Left lung (tissue), 10 donors: Measurements from ENCODE around the gene CABP4. TPM values are rescaled to one million over a fixed set of nuclear protein-coding genes. Genes with fewer than 3 reads are reported as not detected.
"Not testable (repeated sequence)": the region's sequence is repeated elsewhere in the genome, so short reads cannot be mapped to it uniquely, and the experiment has no call there.

Source experiments
- ATAC-seq: fragments of 200-7000 bp; cut with Tn5 transposase; one replicate; pipeline ENCODE4 v1.9.1; 2020; ENCODE audit warnings: moderate library complexity
- DNase-seq, 4 donors: peaks; one replicate each; pipeline ENCODE4 v3.0.0-alpha.2; 2013 to 2020
- H3K27ac ChIP-seq, 2 donors: fragments of 200-600 bp; sonication (generic) in 1 of 2; one replicate each; pipeline versions ENCODE4 v1.5.0 to v1.8.0; 2020 to 2021
- H3K27me3 ChIP-seq, 2 donors: fragments of 200-600 bp; sonication (generic) in 1 of 2; one replicate each; pipeline versions ENCODE4 v1.5.0 to v1.8.0; 2020 to 2021
- H3K36me3 ChIP-seq, 2 donors: fragments of 200-600 bp; sonication (generic) in 1 of 2; one replicate each; pipeline versions ENCODE4 v1.5.0 to v1.8.0; 2020 to 2021
- H3K4me1 ChIP-seq, 2 donors: fragments of 200-600 bp; one replicate each; pipeline ENCODE4 v1.8.0; 2021
- H3K4me3 ChIP-seq, 2 donors: fragments of 200-600 bp; sonication (generic) in 1 of 2; one replicate each; pipeline versions ENCODE4 v1.5.0 to v1.8.0; 2020 to 2021; ENCODE audit warnings: mild to moderate bottlenecking in 1 of 2
- H3K9me3 ChIP-seq, 2 donors: fragments of 200-600 bp; sonication (generic) in 1 of 2; one replicate each; pipeline versions ENCODE4 v1.5.0 to v1.8.0; 2020 to 2021
- intact Hi-C, 2 donors: fragments of 100-400 bp; cut with DNase I; formaldehyde crosslinking; loops; one replicate each; pipeline versions ENCODE4 v1.11.2 to v1.14.2; 2022
- polyA plus RNA-seq, 6 donors: library from polyadenylated mRNA; unstranded; fragments of 120-200 nt; gene quantifications; one replicate each; pipeline ENCODE4 v1.2.1, GENCODE V29; 2013; ENCODE audit not compliant: insufficient read length in 6 of 6
- total RNA-seq, 2 donors: library from RNA; stranded (reverse); fragmentation: NEBNext Ultra II Directional; extraction: Animal tissue kit (Norgen Biotek cat#: 25700); gene quantifications; one replicate each; pipeline ENCODE4 v1.2.1, GENCODE V29; 2021
- TF ChIP-seq, protein P1 (sequence below), 2 donors: fragments of 200-600 bp; sonication (generic) in 1 of 2; IDR thresholded peaks; one replicate each; pipeline versions ENCODE4 v1.5.0 to v1.8.0; 2021; ENCODE audit warnings: antibody characterized with exemption in 2 of 2
- donor health status: DM: no; HTN: yes; CAD: no.
- donor health status: DM: no; HTN: no; CAD: no.

CABP4 gene
- total and polyA plus RNA-seq, 8 donors: 1.4 to 2.8 (median 2.2) TPM

DNA sequence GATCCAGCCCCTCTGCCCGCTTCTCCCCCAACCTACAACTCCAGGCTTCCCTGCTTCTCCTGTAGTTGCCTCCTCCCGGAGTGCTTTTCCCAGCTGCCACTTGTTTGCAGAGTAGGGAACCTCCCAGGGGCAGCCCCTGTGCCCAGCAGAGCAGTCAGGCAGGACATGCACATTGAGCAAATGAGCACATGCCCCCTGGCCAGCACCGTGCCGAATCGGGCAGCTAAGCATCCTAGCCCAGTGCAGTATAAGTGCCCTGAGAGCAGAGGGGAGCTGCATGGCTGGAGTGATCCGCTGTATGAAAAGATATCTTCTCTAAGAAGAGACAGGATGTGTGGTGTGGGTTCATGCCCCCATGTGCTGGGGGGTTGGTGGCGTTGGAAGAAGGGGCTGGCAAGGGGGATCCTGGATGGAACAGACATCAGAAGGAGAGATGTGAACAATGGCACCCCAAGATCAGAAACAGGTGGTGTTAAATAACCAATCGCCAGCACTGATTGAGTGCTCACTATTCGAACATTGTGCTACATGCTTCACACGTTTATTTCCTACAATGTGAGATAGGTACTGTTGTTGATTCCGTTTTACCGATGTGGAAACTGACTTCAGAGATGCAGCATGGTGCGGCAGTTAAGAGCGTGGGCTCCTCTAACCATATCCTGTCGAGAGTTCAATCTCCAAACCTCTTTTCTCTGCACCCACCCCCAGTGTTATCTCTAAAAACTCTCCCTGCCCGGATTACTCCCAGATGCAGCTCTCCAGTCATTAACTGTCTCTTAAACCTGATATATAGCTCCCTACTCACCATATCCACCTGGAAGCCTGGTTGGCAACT is 28.9 kb downstream of the CABP4 start:
- Histone ChIP-seq H3K4me3 (peak overlapping the region in 1 of 2 donors; percentile 57), H3K4me1 (peaks cover 18 to 47% of the 10 kb centered on the region in 2 donors), H3K9me3 (no peaks in the 10 kb centered on the region), H3K36me3 (peaks cover 0 to 23% of the 10 kb centered on the region in 2 donors), H3K27me3 (no peaks in the 10 kb centered on the region), H3K27ac (peak overlapping the region in 1 of 2 donors; percentile 91)
- intact Hi-C loops: no loop called here
- DNase-seq (peak in 1 of 4 donors; percentile 79), ATAC-seq (no peak)
- TF ChIP-seq, protein P1, sequence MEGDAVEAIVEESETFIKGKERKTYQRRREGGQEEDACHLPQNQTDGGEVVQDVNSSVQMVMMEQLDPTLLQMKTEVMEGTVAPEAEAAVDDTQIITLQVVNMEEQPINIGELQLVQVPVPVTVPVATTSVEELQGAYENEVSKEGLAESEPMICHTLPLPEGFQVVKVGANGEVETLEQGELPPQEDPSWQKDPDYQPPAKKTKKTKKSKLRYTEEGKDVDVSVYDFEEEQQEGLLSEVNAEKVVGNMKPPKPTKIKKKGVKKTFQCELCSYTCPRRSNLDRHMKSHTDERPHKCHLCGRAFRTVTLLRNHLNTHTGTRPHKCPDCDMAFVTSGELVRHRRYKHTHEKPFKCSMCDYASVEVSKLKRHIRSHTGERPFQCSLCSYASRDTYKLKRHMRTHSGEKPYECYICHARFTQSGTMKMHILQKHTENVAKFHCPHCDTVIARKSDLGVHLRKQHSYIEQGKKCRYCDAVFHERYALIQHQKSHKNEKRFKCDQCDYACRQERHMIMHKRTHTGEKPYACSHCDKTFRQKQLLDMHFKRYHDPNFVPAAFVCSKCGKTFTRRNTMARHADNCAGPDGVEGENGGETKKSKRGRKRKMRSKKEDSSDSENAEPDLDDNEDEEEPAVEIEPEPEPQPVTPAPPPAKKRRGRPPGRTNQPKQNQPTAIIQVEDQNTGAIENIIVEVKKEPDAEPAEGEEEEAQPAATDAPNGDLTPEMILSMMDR (IDR thresholded peaks at IDR 0.05): no peak

DNA sequence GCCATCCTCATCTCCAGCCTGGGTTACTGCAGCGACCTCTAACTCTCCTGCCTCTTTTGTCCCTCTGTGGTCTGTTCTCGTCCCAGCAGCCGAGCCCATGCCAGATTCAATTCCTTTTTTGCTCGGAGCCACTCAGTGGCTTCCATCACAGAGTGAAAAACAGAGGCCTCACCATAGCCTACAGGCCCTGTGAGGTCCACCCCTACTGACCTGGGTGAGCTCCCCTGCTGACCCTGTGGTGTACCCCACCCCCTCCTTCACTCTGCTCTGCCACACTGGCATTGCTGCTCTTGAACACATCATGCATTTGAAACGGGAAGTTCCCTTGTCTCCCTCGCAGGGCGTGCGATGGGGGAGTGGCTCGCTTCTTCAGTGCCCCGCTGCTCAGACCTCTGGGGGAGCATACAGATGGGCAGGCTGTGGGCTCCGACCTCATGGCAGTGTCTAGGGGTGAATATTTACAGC is 29.7 kb downstream of the CABP4 start:
- intact Hi-C loops: no loop called here
- peak in 1 of 4 donors; percentile 81 for DNase-seq
- Histone ChIP-seq H3K4me1 (peaks cover 18 to 47% of the 10 kb centered on the region in 2 donors), H3K9me3 (no peaks in the 10 kb centered on the region), H3K27me3 (no peaks in the 10 kb centered on the region), H3K36me3 (peaks cover 0 to 31% of the 10 kb centered on the region in 2 donors), H3K27ac (no peak overlapping the region), H3K4me3 (no peak overlapping the region)
- ATAC-seq: no peak
- TF ChIP-seq, protein P1 (IDR thresholded peaks at IDR 0.05): no peak

DNA sequence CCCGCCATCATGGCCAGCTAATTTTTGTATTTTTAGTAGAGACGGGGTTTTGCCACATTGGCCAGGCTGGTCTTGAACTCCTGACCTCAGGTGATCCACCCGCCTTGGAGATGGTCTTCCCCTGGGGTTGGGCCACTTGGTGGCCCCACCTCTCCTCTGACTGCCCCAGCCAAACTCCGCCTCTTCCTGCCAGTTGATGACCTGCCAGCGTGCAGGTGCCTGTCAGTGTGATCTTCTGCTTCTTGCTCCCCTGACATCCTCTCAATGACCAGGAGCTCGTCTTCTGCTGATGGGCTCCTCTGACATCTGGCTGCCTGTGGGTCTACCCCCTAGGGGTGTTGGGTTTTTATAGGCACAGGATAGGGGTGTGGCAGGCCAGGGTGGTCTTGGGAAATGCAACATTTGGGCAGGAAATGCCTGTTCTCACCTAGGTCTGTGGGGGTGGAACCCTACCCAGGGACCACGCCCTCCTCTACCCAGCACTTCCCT is 30.8 kb downstream of the CABP4 start:
- H3K4me3 ChIP-seq, H3K9me3 ChIP-seq, ATAC-seq, intact Hi-C loops, H3K27me3 ChIP-seq, H3K27ac ChIP-seq: not testable (repeated sequence)
- DNase-seq: peak in 1 of 4 donors; percentile 39
- H3K36me3 ChIP-seq: peaks cover 0 to 41% of the 10 kb centered on the region in 2 donors
- peaks cover 18 to 47% of the 10 kb centered on the region in 2 donors for H3K4me1 ChIP-seq

DNA sequence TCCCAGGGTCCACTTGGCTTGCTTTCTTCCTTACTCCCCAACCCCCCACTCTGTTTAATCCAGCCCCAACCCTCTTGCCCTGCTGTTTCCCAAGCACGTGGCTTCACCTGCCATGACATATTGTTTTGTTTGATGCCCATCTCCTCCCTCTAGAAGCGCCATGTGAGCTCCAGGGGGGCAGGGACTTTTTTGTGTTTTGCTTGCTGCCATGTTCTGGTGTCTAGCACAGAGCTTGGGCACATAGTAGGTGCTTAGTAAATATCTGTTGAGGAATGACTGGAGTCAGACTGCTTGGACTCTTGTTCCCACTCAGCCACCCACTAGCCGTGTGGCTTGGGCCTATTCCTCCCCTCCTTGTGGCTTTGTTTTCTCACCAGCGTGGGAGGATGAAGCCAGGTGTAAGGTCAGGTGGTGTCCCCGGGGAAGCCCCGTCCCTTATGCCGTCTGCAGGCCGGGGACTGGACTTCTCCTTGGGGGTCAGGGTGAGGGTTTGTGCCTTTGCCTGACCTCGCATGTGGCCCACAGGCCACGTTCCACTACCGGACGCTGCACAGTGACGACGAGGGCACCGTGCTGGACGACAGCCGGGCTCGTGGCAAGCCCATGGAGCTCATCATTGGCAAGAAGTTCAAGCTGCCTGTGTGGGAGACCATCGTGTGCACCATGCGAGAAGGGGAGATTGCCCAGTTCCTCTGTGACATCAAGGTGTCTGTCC is 31.5 kb downstream of the CABP4 start:
- H3K27ac ChIP-seq: no peak overlapping the region
- H3K27me3 ChIP-seq: no peaks in the 10 kb centered on the region
- H3K36me3 ChIP-seq: peaks cover 0 to 49% of the 10 kb centered on the region in 2 donors
- peak in 1 of 4 donors; percentile 69 for DNase-seq
- H3K4me1 ChIP-seq: peaks cover 18 to 47% of the 10 kb centered on the region in 2 donors
- no peaks in the 10 kb centered on the region for H3K9me3 ChIP-seq
- intact Hi-C loops: no loop called here
- H3K4me3 ChIP-seq: no peak overlapping the region
- no peak for ATAC-seq
- TF ChIP-seq, protein P1 (IDR thresholded peaks at IDR 0.05): no peak

DNA sequence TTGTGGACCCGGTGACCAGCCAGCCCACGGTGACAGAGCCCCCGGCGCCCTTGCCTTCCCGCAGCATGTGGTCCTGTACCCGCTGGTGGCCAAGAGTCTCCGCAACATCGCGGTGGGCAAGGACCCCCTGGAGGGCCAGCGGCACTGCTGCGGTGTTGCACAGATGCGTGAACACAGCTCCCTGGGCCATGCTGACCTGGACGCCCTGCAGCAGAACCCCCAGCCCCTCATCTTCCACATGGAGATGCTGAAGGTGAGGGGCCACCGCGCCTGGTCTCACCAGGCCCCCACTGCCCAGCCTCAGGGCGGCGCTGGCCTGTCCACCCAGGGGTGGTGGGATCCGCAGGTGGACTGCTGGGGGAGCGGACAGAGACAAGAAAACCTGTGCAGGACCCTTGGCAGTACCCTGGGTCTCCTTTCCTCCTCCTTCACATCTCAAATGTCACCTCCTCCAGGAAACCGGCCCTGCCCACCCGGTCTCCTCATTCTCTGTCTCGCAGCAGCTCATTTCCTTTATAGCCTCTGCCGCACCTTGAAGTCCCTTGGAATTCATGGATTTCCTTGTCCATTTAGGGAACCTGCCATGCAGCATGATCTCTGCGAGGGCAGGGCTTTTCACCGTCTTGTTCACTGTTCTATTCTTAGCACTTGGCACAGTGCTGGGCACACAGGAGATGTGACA is 34.2 kb downstream of the CABP4 start:
- ATAC-seq (no peak), DNase-seq (peak in 1 of 4 donors; percentile 74)
- no peak overlapping the region for H3K27ac ChIP-seq
- intact Hi-C loops: no loop called here
- H3K9me3 ChIP-seq: no peaks in the 10 kb centered on the region
- H3K4me1 ChIP-seq: peaks cover 2 to 26% of the 10 kb centered on the region in 2 donors
- no peak overlapping the region for H3K4me3 ChIP-seq
- no peaks in the 10 kb centered on the region for H3K27me3 ChIP-seq
- peaks cover 0 to 76% of the 10 kb centered on the region in 2 donors for H3K36me3 ChIP-seq
- TF ChIP-seq, protein P1 (IDR thresholded peaks at IDR 0.05): no peak
